Activated gamma-delta T cell (primary cell): ENCODE measurements around the gene RNF5.
"Not testable (repeated sequence)": the region's sequence is repeated elsewhere in the genome, so short reads cannot be mapped to it uniquely, and the experiment has no call there.

Experiments
- DNase-seq: peaks from one replicate; lab custom pipeline; 2025; lab: John Stamatoyannopoulos, UW

The RNF5 gene

GRCh38 chr6:32189742-32190053 lies 11.5 kb downstream of the RNF5 start:
- DNase-seq: no peak

GRCh38 chr6:32190054-32190851 lies 12.0 kb downstream of the RNF5 start, which contains the start of gene PBX2:
TSS of gene PBX2 (minus strand) at chr6:32190202. CDS start at chr6:32189915, 287 bp downstream.
- peak; percentile 37 for DNase-seq

GRCh38 chr6:32190911-32191677 lies 12.9 kb downstream of the RNF5 start:
- no peak for DNase-seq

GRCh38 chr6:32191696-32192607 lies 13.7 kb downstream of the RNF5 start:
- DNase-seq: no peak

- no peak for DNase-seq
These were observed 14.4 kb downstream of the RNF5 start, which contains the start of gene GPSM3 for GRCh38 chr6:32192608-32193039. TSS of gene GPSM3 (minus strand) at chr6:32192643. CDS start at chr6:32192513, 130 bp downstream.

GRCh38 chr6:32193096-32193495 lies 14.9 kb downstream of the RNF5 start:
- DNase-seq: not testable (repeated sequence)

GRCh38 chr6:32194388-32194787 lies 16.2 kb downstream of the RNF5 start:
- DNase-seq: no peak

GRCh38 chr6:32194825-32195651 lies 16.8 kb downstream of the RNF5 start:
- DNase-seq: no peak

- DNase-seq: peak; percentile 100
These were observed 17.4 kb downstream of the RNF5 start for GRCh38 chr6:32195652-32195901.

GRCh38 chr6:32195902-32196681 lies 17.9 kb downstream of the RNF5 start:
- peak; percentile 41 for DNase-seq

GRCh38 chr6:32196682-32197616 lies 18.7 kb downstream of the RNF5 start:
- DNase-seq: no peak

GRCh38 chr6:32198345-32198696 lies 20.1 kb downstream of the RNF5 start:
- no peak for DNase-seq

GRCh38 chr6:32198866-32199265 lies 20.7 kb downstream of the RNF5 start:
- no peak for DNase-seq

- DNase-seq: no peak
These were observed 22.7 kb downstream of the RNF5 start for GRCh38 chr6:32200711-32201475.

- no peak for DNase-seq
These were observed 24.0 kb downstream of the RNF5 start for GRCh38 chr6:32202186-32202585.

GRCh38 chr6:32203426-32204267 lies 25.4 kb downstream of the RNF5 start:
- DNase-seq: no peak

- DNase-seq: no peak
These were observed 26.1 kb downstream of the RNF5 start for GRCh38 chr6:32204268-32204715.

GRCh38 chr6:32208996-32209395 lies 30.8 kb downstream of the RNF5 start:
- DNase-seq: no peak
